ENCODE data around the gene C11orf91. TPM values are rescaled to one million over a fixed set of nuclear protein-coding genes. Genes with fewer than 3 reads are reported as not detected.

The C11orf91 gene
- total and polyA plus RNA-seq, 2 of the 8 experiments (the other 6 are each of a cell fraction or from before 2014, with no cell fraction given), result not detected

- no peak for TF ChIP-seq JUN (IDR thresholded peaks at IDR 0.05; ENCODE audit: low read depth, low read length)
- TF ChIP-seq NANOG (IDR thresholded peaks at IDR 0.05; ENCODE audit: insufficient read depth, low read depth, low read length, poor library complexity, severe bottlenecking), result no peak
- no peak for TF ChIP-seq CTCF (IDR thresholded peaks at IDR 0.05; ENCODE audit: control extremely low read depth in 1 of 3, insufficient read depth in 1 of 3, low read depth in 1 of 3, low read length in 3 of 3)
- TF ChIP-seq GABPA (IDR thresholded peaks at IDR 0.05; ENCODE audit: borderline replicate concordance, insufficient read depth, low read length), result no peak
- TF ChIP-seq CREB1 (IDR thresholded peaks at IDR 0.05), result no peak
- TF ChIP-seq BRCA1 (IDR thresholded peaks at IDR 0.05; ENCODE audit: low read depth, low read length), result no peak
- no peak for TF ChIP-seq SUZ12 (IDR thresholded peaks at IDR 0.05; ENCODE audit: low read length)
- TF ChIP-seq CHD7 (IDR thresholded peaks at IDR 0.05; ENCODE audit: insufficient replicate concordance, low read length), result no peak
Measured at GRCh38 chr11:33736148-33736812, 35.7 kb upstream of the C11orf91 start, which contains the start of gene CD59 (continued).

Data from H1 (cell line).